DLD1 (cell line): ENCODE data around the gene SYCP3.
"Not testable (repeated sequence)": the region's sequence is repeated elsewhere in the genome, so short reads cannot be mapped to it uniquely, and the experiment has no call there.

ENCODE experiments used
- in situ Hi-C: cut with HindIII; loops from 2 replicates; pipeline ENCODE4 v1.10.0; 2017; ENCODE audit warnings: low sequenced_read_pairs

SYCP3 gene

DNA sequence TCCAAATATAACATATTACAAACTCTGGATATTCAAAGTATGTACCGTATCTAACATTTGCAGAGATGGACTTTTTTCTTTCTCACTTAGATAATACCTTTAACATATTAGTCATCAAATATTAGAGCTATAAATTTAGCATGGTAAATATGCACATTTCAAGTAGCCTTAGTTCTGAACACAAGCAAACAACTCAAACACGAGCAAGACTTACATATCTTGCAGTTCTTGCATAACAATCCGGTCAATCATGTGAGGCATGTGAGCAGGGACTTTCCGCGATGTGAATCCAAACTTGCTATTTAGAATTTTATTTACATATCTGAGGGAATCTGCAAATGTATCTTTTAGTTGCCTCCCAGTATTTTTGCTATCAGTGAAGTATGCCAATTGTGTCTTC is 22.1 kb upstream of the SYCP3 start:
- in situ Hi-C loops = no loop called here

DNA sequence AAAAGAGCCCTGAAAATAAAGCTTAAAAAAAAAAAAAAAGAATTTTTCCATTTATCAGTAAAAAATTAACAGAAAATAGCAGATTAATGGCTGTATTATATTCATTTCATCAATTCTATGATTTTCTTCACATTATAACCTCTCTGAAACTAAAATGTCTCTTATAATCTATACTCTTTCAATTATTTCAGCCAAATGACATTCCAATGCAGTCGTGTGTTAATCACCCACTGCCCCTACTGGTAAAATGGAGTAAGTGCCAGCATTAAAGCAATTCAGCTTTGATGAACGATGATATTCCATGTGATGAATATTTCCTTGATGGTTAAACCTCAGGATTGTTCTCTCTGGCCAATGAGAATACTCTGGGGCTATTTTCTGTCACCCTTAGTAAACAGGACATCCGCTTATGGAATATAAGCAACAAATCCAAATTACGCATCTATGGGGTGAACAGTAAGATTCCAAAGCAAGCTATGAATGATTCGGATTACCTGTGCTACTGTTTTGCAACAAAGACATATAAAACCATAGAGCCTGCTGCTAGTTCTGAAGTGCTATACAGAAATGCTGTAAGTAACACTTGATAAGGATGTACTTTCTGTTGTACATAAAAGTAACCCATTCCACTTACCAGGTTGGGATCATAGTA is 20.3 kb upstream of the SYCP3 start:
- in situ Hi-C loops = no loop called here

DNA sequence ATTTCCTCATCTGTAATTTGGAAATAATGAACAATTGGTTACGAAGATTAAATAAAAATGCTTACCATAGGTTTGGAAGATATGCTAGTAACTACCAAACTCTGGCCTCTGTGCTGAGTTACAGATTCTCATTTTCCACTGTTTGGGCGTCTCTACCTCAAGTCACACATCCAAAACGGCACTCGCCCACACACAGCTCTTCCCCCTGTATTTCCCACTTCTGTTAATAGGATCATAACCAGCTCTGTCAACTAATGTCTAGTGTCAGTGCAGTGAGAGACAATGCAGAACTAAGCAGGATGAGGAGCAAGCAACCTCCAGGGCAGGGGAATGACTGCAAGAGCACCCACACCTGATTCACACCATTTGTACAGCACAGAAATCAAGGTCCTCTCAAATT is 10.9 kb upstream of the SYCP3 start:
- in situ Hi-C loops = no loop called here

DNA sequence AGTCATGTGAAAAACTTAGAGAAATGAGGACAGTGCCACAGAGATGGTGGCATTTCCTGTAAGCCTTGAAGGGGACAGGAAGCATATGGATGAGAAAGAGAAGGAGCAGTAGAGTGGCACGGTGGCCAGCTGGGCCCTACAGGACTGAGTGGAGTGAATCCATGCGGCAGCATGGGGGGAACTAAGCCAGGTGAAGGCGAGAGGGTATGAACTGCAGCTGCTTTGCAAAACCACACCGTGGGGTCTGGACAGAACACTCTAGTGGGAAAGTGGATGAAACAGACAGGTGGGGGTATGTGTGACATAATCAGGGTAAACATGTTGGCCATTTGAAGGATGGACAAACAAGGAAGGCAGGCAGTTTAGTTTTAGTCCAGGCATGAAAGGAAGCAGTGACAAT is 10.4 kb upstream of the SYCP3 start:
- in situ Hi-C loops = no loop called here

DNA sequence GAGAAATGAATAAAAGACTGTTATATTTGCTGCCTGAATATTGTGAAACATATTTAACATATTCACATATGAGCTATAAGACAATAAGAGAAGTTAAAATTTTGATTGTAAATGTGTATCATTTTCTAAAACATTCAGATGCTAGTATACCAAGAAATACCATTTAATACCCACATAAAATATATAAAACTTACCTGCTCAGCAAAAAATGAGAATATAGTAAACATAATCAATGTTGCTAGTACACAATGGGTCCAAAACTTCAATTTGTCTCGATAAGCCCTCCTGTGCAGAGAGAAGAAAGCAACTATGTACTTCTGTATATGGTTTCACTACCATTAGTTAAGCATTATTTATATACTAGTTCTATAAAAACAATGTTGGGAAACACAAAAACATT is 9.6 kb upstream of the SYCP3 start:
- in situ Hi-C loops = no loop called here

DNA sequence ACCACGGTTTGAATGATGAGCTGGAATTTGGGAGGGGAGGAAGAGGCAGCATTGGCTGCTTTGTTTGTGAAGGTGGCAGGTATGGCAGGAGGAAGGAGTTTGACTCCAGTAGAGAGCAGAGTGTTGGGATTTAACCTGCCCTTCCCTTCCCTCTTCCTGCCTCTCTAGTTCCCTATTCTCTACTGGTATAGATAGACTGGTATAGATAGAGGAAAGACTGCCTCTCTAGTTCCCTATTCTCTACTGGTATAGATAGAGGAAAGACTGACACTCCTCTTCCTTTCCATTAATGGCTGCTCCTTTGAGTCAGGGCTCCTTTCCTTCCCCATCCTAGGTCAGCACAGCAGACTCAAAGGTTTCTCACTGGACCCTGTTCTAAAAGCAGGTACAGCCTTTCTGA is 8.4 kb upstream of the SYCP3 start:
- in situ Hi-C loops = no loop called here

DNA sequence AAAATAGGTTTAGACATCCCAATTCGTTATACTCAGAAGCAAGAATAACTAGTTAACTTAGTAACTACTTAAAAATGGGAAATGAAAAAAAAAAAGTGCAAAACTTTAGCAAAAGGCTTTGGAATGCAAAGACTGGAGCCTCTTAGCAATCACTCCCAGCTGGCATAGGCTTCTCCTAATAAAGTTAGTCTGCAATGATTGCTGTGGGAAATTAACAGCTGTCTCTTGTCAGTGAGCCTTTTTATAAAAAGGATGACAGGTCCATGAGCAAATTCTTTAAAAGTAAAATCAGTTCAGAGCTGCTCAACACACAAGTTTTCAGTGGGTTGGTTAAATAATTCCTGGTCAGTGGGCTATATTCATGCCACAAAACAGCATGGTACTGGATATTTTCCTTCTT is 7.4 kb upstream of the SYCP3 start:
- in situ Hi-C loops = no loop called here

DNA sequence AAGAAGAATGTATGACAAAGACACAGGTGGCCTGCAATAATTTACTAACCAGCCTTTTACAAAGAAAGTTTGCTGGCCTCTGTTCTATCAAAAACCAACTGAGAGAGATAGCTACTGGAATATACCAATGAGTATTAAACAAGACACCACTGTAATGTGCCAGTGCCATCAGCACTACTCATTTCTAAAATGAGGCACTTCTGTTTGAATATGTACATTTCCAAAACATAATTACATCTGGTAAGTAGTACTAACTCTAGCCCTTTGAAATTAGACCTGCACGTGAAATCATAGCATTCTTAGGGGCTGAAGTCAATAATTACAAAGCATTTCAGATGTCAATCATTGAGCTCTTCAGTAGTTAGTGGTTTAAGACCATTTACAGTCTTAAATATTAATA is 6.9 kb upstream of the SYCP3 start:
- in situ Hi-C loops = no loop called here

DNA sequence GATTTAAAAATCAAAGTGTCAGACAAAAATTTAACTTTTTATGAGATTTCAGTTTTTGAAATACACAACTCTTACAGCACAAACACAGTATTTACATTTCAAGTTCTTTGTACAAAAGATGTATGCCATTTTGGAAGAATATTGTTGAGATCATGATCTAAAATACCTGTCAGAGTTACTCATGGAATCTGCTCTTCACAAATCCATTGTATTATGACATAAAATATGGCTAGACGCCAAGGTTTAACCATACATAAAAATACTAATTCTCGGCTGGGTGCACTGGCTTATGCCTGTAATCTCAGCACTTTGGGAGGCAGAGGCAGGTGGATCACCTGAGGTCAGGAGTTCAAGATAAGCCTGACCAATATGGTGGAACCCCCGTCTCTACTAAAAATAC is 6.2 kb upstream of the SYCP3 start:
- in situ Hi-C loops = no loop called here

DNA sequence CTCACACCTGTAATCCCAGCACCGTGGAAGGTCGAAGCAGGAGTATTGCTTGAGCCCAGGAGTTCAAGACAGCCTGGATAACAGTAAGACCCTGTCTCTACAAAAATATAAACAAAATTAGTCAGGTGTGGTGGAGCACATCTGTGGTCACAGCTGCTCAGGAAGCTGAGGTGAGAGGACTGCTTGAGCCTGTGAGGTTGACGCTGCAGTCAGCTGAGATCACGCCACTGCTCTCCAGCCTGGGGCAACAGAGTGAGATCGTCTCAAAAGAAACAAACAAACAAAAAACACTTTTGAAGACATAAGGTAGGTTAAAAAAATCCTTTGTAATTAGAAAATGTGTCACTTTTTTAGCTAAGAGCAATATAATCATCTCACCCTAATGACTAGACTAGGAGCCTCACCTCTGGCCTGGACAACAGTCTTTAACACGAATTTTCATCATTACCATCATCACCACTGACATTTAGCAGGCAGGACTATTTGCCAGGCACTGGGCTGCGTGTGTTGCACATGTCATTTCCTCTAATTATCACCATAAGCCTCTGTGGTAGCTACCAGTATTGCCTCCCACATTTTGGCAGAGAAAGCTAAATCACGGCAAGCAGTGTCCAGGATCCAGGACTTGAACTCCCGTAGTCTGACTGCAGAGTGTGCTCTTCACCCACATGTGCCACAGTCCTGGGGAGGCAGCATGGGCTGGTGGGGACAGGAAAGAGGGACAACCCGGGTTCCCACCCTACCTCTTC is 4.6 kb upstream of the SYCP3 start:
- in situ Hi-C loops = no loop called here

DNA sequence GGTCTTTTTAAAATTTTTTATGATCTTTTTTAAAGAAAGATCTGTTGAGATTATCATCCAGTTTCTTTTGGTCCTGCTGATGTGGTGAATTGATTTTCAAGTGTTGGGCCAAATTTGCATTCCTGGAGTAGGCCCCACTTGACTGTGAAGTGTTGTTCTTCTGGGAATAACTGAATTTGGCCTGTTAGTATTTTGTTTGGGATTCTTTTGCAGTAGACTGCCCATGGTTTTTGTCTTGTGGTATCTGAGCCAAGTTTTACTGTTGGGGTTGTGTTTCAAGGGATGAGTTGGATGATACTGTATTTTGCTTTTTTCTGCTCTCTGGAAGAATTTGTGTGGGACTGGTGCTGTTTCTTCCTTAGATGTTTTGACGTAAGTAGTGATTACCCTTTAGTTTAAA is 4.0 kb upstream of the SYCP3 start:
- in situ Hi-C loops = no loop called here

DNA sequence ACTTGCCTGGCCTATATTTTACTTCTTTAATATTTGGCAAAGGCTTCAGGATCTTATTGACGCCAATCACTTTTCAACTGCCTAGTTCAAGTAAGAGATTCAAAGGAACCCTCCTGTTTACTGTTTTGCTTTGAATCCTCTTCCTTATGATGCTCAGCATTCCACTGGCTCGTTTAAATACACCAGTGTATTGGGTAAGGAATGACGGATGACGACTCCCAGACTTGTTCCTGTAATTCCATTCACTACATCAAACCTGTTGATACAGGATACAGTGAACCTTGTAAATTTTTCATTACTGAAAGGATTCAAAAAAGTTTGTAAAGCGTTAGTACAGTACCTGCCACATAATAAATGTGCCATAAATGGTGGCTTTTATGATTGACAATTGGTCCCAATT is 1.7 kb upstream of the SYCP3 start:
- in situ Hi-C loops = no loop called here

DNA sequence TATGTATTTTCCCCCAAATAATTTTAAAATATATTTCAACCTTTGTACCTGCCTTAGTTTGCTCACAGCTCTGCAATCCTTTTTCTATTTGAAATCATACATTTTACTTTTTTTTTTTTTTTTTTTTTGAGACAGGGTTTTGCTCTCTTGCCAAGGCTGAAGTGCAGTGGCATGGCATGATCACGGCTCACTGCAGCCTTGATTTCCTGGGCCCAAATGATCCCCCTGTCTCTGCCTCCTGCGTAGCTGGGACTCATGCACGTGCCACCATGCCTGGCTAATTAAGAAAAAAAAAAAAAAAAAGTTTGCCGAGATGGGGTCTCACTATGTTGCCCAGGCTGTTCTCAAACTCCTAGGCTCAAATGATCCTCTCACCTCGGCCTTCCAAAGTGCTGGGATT is 1.3 kb upstream of the SYCP3 start:
- in situ Hi-C loops = no loop called here

DNA sequence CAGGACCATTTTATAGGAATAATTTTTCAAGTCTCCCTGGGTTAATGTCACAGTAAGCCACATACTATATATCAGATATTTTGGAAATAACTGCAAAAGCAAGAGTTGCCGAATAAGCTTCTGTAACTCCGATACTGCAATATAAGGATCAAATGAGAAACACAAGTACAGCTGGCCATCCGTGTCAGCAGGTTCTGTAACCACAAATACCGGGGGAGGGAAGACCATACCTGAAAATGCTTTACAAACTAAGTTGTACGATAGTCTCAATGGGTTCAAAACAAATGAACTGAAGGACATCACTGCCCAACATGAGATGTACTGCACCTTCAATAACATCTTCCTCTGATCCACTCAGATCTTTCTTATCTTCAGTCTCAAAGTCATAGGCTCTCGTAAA is 1.8 kb downstream of the SYCP3 start:
- in situ Hi-C loops = no loop called here

DNA sequence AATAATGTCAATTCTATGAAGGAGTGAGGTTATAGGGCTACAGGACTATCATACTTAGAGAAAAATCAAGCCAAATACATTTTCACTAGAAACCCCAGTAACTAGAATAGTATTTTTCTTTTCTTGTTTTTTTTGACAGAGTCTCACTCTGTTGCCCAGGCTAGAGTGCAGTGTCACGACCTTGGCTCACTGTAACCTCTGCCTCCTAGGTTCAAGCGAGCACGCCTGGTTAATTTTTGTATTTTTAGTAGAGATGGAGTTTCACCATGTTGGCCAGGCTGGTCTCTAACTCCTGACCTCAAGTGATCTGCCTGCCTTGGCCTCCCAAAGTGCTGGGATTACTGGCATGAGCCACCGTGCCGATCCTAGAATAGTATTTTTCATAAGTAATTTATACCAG is 4.8 kb downstream of the SYCP3 start:
- in situ Hi-C loops = not testable (repeated sequence)

DNA sequence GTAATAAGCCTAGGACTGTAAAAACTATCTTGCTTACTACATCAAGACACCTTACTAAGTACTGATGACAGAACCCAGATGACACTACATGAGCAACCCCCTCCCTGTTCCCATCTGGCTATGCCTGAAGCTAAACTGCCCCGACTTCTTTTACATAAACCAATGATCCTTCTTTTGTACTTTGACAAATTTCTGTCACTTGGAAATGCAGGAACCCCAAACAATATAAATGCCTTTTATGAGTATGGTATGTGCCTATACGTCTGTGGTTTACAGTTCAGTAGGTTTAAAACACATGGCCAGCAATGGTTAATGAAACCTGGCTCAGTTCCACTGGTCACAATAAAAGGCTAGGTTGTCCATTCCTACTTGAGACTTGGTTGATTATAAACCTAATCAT is 6.1 kb downstream of the SYCP3 start:
- in situ Hi-C loops = no loop called here

DNA sequence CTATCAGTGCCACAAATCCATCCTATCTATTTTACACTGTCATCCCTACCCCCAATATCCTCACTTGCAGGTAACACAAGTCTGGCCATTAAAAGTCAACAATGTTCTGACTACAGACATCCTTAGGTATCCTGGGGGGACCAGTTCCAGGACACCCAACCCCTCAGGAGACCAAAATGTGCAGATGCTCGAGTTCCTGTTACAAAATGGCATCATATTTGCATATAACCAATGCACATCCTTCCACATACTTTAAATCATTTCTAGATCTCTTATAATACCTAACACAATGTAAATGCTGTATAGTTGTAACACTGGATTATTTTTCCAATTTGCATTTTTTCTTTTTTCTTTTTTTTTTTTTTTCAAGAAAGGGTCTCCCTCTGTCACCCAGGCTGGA is 6.9 kb downstream of the SYCP3 start:
- in situ Hi-C loops = no loop called here

DNA sequence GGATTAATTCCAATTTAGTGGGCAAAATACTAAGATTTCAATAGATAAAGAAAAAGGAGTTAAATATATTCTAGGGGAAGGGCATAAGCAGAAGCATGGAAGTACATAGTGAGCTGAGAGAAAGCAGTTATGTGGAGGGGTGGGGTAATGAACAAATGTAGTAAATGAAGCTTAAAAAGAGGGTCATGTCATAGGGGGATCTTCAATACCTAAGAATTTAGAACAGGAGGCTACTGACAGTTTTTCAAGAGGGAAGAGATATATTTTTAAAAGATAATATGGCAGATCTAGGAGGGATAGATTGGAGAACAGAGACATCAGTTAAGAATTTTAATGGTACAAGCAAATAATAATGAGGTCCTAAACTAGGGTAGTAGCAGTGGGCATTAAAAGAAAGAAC is 9.4 kb downstream of the SYCP3 start:
- in situ Hi-C loops = no loop called here

DNA sequence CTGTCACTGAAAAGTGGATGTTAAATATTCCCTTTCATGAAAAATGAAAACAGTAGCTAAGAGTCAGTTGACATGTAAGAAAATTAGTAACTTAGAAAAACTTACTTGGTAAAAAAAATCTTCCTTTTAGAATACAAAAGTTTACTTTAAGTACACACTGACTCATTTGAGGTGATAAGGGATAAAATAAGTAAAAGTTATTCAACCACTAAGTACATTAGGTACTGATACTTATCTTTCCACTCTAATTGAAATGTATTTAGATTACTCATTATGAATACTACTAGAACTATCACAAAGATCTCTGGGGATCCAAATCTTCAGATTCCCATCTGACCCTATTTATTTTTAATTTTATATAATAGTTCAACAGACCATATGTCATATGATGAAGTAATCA is 12.2 kb downstream of the SYCP3 start:
- in situ Hi-C loops = no loop called here

DNA sequence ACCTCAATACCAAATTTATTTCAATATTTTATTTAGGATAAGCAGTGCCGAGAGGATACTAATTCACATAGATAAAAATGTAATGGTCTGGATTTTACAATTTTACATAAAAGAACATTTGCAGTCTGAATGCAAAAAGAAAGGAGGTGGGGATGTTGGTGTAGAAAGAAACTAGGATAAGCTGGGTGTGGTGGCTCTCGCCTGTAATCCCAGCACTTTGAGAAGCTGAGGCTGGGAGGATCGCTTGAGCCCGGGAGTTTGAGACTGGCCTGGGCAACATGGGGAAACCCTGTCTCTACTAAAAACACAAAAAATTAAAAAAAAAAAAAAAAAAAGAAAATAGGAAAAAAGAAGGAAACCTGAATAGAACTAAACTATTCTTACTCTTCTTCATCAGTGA is 16.9 kb downstream of the SYCP3 start:
- in situ Hi-C loops = no loop called here

DNA sequence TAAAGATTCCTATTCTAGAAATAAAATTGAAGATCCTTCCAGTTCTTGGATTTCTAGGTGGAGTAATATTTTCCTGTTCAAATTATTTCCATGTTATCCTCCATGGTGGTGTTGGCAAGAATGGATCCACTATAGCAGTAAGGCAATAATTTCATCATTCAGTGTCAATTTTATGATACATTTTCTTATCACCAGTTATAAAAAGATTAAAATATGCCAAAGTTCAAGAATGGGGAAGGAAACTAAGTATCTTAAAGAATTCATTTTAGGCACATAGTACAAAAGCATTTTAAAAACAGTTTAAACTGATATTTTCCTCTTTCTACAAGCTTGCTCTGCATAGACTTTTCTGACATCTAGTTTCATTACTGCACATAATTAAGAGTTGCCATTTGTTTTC is 19.1 kb downstream of the SYCP3 start:
- in situ Hi-C loops = no loop called here

DNA sequence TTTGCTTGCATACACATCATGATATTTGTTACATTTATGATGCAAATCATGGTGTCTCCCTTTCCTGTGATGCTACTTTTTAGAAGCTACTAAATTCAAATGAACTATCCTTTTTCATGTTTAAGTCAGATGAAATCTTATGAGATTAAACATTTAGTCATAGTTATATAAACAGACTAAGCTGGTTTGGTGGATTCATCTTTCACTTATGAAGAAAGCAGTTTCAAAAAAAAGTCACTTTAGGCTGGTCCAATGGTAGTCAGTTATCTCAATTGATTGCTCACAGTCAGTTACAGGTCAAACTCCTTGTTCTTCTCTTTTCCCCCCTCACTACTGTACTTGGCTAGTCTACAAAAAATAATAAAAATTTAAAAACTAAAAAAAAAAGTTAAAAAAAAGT is 19.7 kb downstream of the SYCP3 start:
- in situ Hi-C loops = no loop called here

DNA sequence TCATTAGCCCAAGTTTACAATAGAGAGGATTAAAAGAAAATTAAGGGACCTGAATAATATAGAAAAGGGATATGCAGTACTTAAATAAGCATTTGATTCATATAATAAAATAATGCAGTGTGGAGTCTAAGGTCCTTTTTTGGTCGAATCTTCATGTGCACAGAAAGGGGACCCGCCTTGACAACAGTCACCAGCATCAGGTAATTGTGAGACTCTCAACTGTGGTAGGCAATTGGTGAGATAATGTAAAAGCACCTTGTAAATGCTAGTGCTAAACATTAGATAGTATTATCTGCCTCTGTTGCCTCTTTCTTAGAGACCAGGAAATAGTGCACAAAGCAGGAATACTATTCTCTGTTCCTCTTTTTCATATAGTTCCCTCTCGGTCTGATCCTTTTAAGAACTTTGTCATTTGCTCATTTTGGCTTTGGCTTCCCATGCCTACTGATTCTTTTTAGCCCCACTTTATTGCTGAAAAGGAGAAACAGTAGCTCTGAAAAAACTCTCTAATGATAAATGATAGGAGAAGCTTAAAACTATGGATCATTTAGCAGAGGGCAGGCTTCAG is 24.3 kb downstream of the SYCP3 start:
- in situ Hi-C loops = no loop called here
